GM12801 (cell line): ENCODE measurements around the gene FARP2.

Source experiments
- CTCF ChIP-seq: IDR thresholded peaks from one replicate; pipeline ENCODE4 v1.5.1; 2011; ENCODE audit warnings: control low read depth; ENCODE audit not compliant: insufficient read length; ENCODE audit errors: extremely low read depth

FARP2 gene

GRCh38 chr2:241373446-241373845, 17.4 kb downstream of the FARP2 start:
- TF ChIP-seq CTCF, result no peak

- no peak for TF ChIP-seq CTCF
Observed at GRCh38 chr2:241375300-241375699, 19.2 kb downstream of the FARP2 start.

GRCh38 chr2:241376808-241377207, 20.7 kb downstream of the FARP2 start:
- TF ChIP-seq CTCF, result no peak

- no peak for TF ChIP-seq CTCF
Observed at GRCh38 chr2:241378816-241379215, 22.7 kb downstream of the FARP2 start.

GRCh38 chr2:241379481-241380480, 23.7 kb downstream of the FARP2 start:
- TF ChIP-seq CTCF, result no peak

- TF ChIP-seq CTCF, result no peak
Observed at GRCh38 chr2:241381872-241382271, 25.8 kb downstream of the FARP2 start.

- TF ChIP-seq CTCF, result no peak
Observed at GRCh38 chr2:241386519-241386918, 30.4 kb downstream of the FARP2 start.
